GM12878 (cell line): Measurements from ENCODE around the gene SHQ1. TPM values are rescaled to one million over a fixed set of nuclear protein-coding genes. Genes with fewer than 3 reads are reported as not detected.

Experiments used
- ATAC-seq: fragments of 200-7000 bp; cut with Tn5 transposase; 3 replicates; pipeline ENCODE4 v1.9.1; 2020; ENCODE audit warnings: mild to moderate bottlenecking, moderate library complexity
- BruUV-seq: library from RNA; stranded (reverse); fragments of 400-500 nt; replicated peaks from 2 replicates; lab custom pipeline; 2021; lab: Mats Ljungman, UMichigan
- CTCF ChIA-PET: fragments of 300-600 bp; sonication (Branson Sonifier 250); formaldehyde crosslinking; extraction: SDS; loops from one replicate; lab custom pipeline; 2021; ENCODE audit warnings: inconsistent platforms; lab: Yijun Ruan, JAX
- POLR2A ChIA-PET: fragments of 350-600 bp; formaldehyde crosslinking; extraction: SDS; loops from one replicate; lab custom pipeline; 2021; ENCODE audit warnings: inconsistent platforms; lab: Charles Lee
- RAD21 ChIA-PET: fragments of 300-600 bp; sonication (Branson Sonifier 250); formaldehyde crosslinking; loops from one replicate; lab custom pipeline; 2023; ENCODE audit warnings: antibody characterized with exemption; ENCODE audit not compliant: unreplicated experiment; lab: Charles Lee
- SMC1A ChIA-PET: fragments of 300-600 bp; sonication (Branson Sonifier 250); formaldehyde crosslinking; loops from one replicate; lab custom pipeline; 2023; ENCODE audit not compliant: unreplicated experiment, uncharacterized antibody; lab: Charles Lee
- DNase-seq: peaks from one replicate; pipeline ENCODE4 v3.0.0-alpha.2; 2011; ENCODE audit warnings: low read depth, low spot score
- FAIRE-seq: peaks from 3 replicates; lab custom pipeline; 2011; peaks lifted over from hg19 to GRCh38; lab: Jason Lieb, UNC
- H2AFZ ChIP-seq: 2 replicates; pipeline ENCODE4 v1.6.0; 2011; ENCODE audit warnings: low read depth, low read length, control low read depth; ENCODE audit not compliant: control insufficient read depth
- H3K27ac ChIP-seq: 2 replicates; pipeline ENCODE4 v1.5.1; 2011; ENCODE audit warnings: control low read depth; ENCODE audit not compliant: control insufficient read depth, insufficient read depth
- H3K27me3 ChIP-seq, 2 experiments: replicated peaks in 1 of 2; 2 replicates each; pipeline versions ENCODE4 v1.6.0 to v1.6.1; 2011; ENCODE audit warnings: low read length in 1 of 2; ENCODE audit not compliant: control insufficient read depth in 2 of 2, insufficient read depth in 2 of 2
- H3K36me3 ChIP-seq, 2 experiments: 2 replicates each; pipeline ENCODE4 v1.5.1; 2011; ENCODE audit warnings: low read length in 1 of 2; ENCODE audit not compliant: control insufficient read depth in 2 of 2, insufficient read depth in 2 of 2
- H3K4me1 ChIP-seq: 2 replicates; pipeline ENCODE4 v1.6.1; 2011; ENCODE audit warnings: mild to moderate bottlenecking, low read length, moderate library complexity, mixed read lengths; ENCODE audit not compliant: control insufficient read depth, insufficient read depth
- H3K4me2 ChIP-seq: 2 replicates; pipeline ENCODE4 v1.6.0; 2011; ENCODE audit warnings: control low read depth; ENCODE audit not compliant: control insufficient read depth, insufficient read depth
- H3K4me3 ChIP-seq: fragments of 200-600 bp; sonication (generic); 2 replicates; pipeline ENCODE4 v1.5.1; 2016
- H3K79me2 ChIP-seq: 2 replicates; pipeline ENCODE4 v1.6.0; 2011; ENCODE audit warnings: low read length; ENCODE audit not compliant: control insufficient read depth, insufficient read depth
- H3K9ac ChIP-seq: 2 replicates; pipeline ENCODE4 v1.8.0; 2011; ENCODE audit warnings: low read length, control low read depth, mixed read lengths; ENCODE audit not compliant: control insufficient read depth, insufficient read depth
- H3K9me3 ChIP-seq: replicated peaks from 3 replicates; pipeline ENCODE4 v1.5.1; 2011; ENCODE audit warnings: mild to moderate bottlenecking, low read length; ENCODE audit not compliant: control insufficient read depth, insufficient read depth
- H4K20me1 ChIP-seq: 2 replicates; pipeline ENCODE4 v1.6.0; 2011; ENCODE audit not compliant: control insufficient read depth, insufficient read depth
- ATF7 ChIP-seq: fragments of 450-650 bp; IDR thresholded peaks from 2 replicates; pipeline ENCODE4 v1.6.1; 2016; ENCODE audit warnings: low read depth, mild to moderate bottlenecking
- ESRRA ChIP-seq: IDR thresholded peaks from 2 replicates; pipeline ENCODE4 v1.6.1; 2012; ENCODE audit warnings: mild to moderate bottlenecking, low read length, improper control_type of control experiment
- ETV6 ChIP-seq, 2 experiments: fragments of 450-650 bp in 1 of 2; IDR thresholded peaks in 1 of 2; conservative IDR thresholded peaks in 1 of 2; 2 replicates each; pipeline ENCODE4 v1.6.1; 2014; ENCODE audit warnings: antibody characterized with exemption in 1 of 2, borderline replicate concordance in 1 of 2, low read depth in 1 of 2, mild to moderate bottlenecking in 1 of 2, moderate library complexity in 1 of 2
- PML ChIP-seq: IDR thresholded peaks from 2 replicates; pipeline ENCODE4 v1.6.1; 2012; ENCODE audit warnings: low read length, inconsistent platforms
- RELA ChIP-seq: fragments of 450-650 bp; IDR thresholded peaks from 2 replicates; pipeline ENCODE4 v1.8.0; 2014; ENCODE audit warnings: borderline replicate concordance; ENCODE audit not compliant: partially characterized antibody
- WGBS: methylation state at CpG from one replicate; pipeline ENCODE4 v1.1.6; 2016; ENCODE audit warnings: low lambda C conversion rate; ENCODE audit not compliant: insufficient replicate concordance, insufficient coverage; ENCODE audit errors: missing lambda C conversion rate; 5-methylcytosine and 5-hydroxymethylcytosine counted together
- in situ Hi-C: fragments of 300-500 bp; cut with MboI; formaldehyde crosslinking; loops from 9 replicates; pipeline ENCODE4 v1.14.3; 2018; ENCODE audit warnings: mixed read lengths
- intact Hi-C: fragments of 100-400 bp; cut with micrococcal nuclease; formaldehyde crosslinking; loops from one replicate; pipeline ENCODE4 v1.14.2; 2022; ENCODE audit not compliant: unreplicated experiment
- polyA plus RNA-seq, 11 experiments: library from polyadenylated mRNA; depleted of rRNA in 4 of 11; unstranded in 6 of 11; stranded (reverse) in 5 of 11; fragments of >200 nt; fragmentation: Nextera tagmentation in 4 of 11; fragmentation: Illumina TruSeq in 1 of 11; extraction: Ambion mirVana in 4 of 11; extraction: Trizol in 1 of 11; gene quantifications; 1 replicate in 1 of 11; 2 replicates in 10 of 11; pipeline versions ENCODE4 v1.2.1 to v1.2.3, GENCODE V29; 2011 to 2016; ENCODE audit warnings: inconsistent platforms in 2 of 11, missing spikeins in 2 of 11, low read depth in 1 of 11
- total RNA-seq, 4 experiments: library from RNA; depleted of rRNA in 3 of 4; stranded (reverse); fragments of >200 nt in 3 of 4; fragmentation: Illumina TruSeq in 1 of 4; extraction: Trizol in 1 of 4; gene quantifications; 2 replicates each; pipeline versions ENCODE4 v1.2.1 to v1.2.3, GENCODE V29; 2013 to 2021
- TF ChIP-seq, protein P1 (sequence below): fragments of 450-650 bp; IDR thresholded peaks from 2 replicates; pipeline ENCODE4 v1.6.1; 2016; ENCODE audit warnings: mild to moderate bottlenecking

The SHQ1 gene
- total and polyA plus RNA-seq, 10 of the 15 experiments (the other 5 are each of a cell fraction or from before 2014, with no cell fraction given) = 12.6 to 51.7 (median 24.5) TPM

GRCh38 chr3:72722930-72723726 is 125.1 kb downstream of the SHQ1 start (continued):
- TF ChIP-seq ATF7 (peak; percentile 97), RELA (no peak), PML (no peak)
- TF ChIP-seq, protein P1, sequence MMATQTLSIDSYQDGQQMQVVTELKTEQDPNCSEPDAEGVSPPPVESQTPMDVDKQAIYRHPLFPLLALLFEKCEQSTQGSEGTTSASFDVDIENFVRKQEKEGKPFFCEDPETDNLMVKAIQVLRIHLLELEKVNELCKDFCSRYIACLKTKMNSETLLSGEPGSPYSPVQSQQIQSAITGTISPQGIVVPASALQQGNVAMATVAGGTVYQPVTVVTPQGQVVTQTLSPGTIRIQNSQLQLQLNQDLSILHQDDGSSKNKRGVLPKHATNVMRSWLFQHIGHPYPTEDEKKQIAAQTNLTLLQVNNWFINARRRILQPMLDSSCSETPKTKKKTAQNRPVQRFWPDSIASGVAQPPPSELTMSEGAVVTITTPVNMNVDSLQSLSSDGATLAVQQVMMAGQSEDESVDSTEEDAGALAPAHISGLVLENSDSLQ = peak; percentile 36; the same call in 1 of the 2 replicates
- TF ChIP-seq, all 136 proteins: peak for 28

- WGBS = 57% methylated on average over 7 of the region's 7 CpGs
- ChIA-PET CTCF (interaction anchor here (1.5 kb wide), 1 partner anchor 56 kb away, joined by 4 read pairs; no protein-coding TSS in a partner anchor), POLR2A (no interaction called here), SMC1A (no interaction called here), RAD21 (no interaction called here)
- Histone ChIP-seq H3K27me3 (no peaks in the 10 kb centered on the region), H2AFZ (no peak overlapping the region), H3K4me1 (peaks cover 8% of the 10 kb centered on the region; the same call in 1 of the 2 replicates), H4K20me1 (no peaks in the 10 kb centered on the region), H3K9me3 (no peaks in the 10 kb centered on the region; the same call in 2 of the 3 replicates), H3K4me3 (no peak overlapping the region), H3K36me3 (no peaks in the 10 kb centered on the region), H3K4me2 (no peak overlapping the region), H3K27ac (no peak overlapping the region), H3K79me2 (no peaks in the 10 kb centered on the region), H3K9ac (no peak overlapping the region)
- DNase-seq (no peak), ATAC-seq (no peak), FAIRE-seq (no peak)
- intact Hi-C loops (loop anchor here (2.0 kb wide), 1 partner anchor 39 kb away; no protein-coding TSS in a partner anchor), in situ Hi-C loops (no loop called here)
- no TSS peak for BruUV-seq
- TF ChIP-seq ETV6 (conservative IDR thresholded peaks at IDR 0.05 in 1 of 2, IDR thresholded peaks at IDR 0.05 in 1 of 2; ENCODE audit: borderline replicate concordance in 1 of 2, low read depth in 1 of 2) = peak in 1 of 2 experiments; percentile 50; a peak in 2 of 4 replicates
- no peak for TF ChIP-seq ESRRA
Observed at GRCh38 chr3:72721683-72722381, 126.4 kb downstream of the SHQ1 start.
